Memory B cell (primary cell): Measurements from ENCODE around the gene GRM7.

Experiments used
- ATAC-seq: fragments of 150-1000 bp; cut with Tn5 transposase; 2 replicates; pipeline ENCODE4 v1.10.0; 2021; ENCODE audit warnings: low read depth, mild to moderate bottlenecking, moderate library complexity
- DNase-seq, 2 donors: peaks; one replicate each; pipeline ENCODE4 v3.0.0; 2022; ENCODE audit warnings: low spot score in 2 of 2
- H3K27ac Mint-ChIP-seq: one replicate; pipeline ENCODE4 v1.8.0; 2022; ENCODE audit warnings: mild to moderate bottlenecking, moderate library complexity, mixed read lengths
- H3K27me3 Mint-ChIP-seq: one replicate; pipeline ENCODE4 v1.8.0; 2022; ENCODE audit warnings: mixed read lengths
- H3K36me3 Mint-ChIP-seq: one replicate; pipeline ENCODE4 v1.8.0; 2022; ENCODE audit warnings: mild to moderate bottlenecking, mixed read lengths
- H3K4me1 Mint-ChIP-seq: one replicate; pipeline ENCODE4 v1.8.0; 2022; ENCODE audit warnings: mixed read lengths
- H3K4me3 Mint-ChIP-seq: one replicate; pipeline ENCODE4 v1.8.0; 2022; ENCODE audit warnings: mild to moderate bottlenecking, moderate library complexity, mixed read lengths
- H3K9me3 Mint-ChIP-seq: one replicate; pipeline ENCODE4 v1.8.0; 2022; ENCODE audit warnings: mixed read lengths

Gene GRM7

GRCh38 chr3:7764115-7764514 is 903.2 kb downstream of the GRM7 start:
- ATAC-seq (no peak), DNase-seq (no peak)
- Mint-ChIP-seq H3K36me3 (no peaks in the 10 kb centered on the region), H3K27ac (no peak overlapping the region), H3K9me3 (peaks cover 10% of the 10 kb centered on the region), H3K4me1 (no peaks in the 10 kb centered on the region), H3K27me3 (no peaks in the 10 kb centered on the region), H3K4me3 (no peak overlapping the region)

GRCh38 chr3:7766530-7766929 is 905.6 kb downstream of the GRM7 start:
- DNase-seq (no peak), ATAC-seq (no peak)
- Mint-ChIP-seq H3K4me3 (no peak overlapping the region), H3K4me1 (no peaks in the 10 kb centered on the region), H3K36me3 (no peaks in the 10 kb centered on the region), H3K9me3 (peaks cover 9% of the 10 kb centered on the region), H3K27ac (no peak overlapping the region), H3K27me3 (no peaks in the 10 kb centered on the region)

- Mint-ChIP-seq H3K4me3 (no peak overlapping the region), H3K36me3 (no peaks in the 10 kb centered on the region), H3K4me1 (no peaks in the 10 kb centered on the region), H3K27ac (no peak overlapping the region), H3K9me3 (no peaks in the 10 kb centered on the region), H3K27me3 (no peaks in the 10 kb centered on the region)
- ATAC-seq: no peak
- DNase-seq: no peak
These were observed 918.4 kb downstream of the GRM7 start for GRCh38 chr3:7779331-7779730.

- H3K27ac Mint-ChIP-seq: no peak overlapping the region
- ATAC-seq (no peak), DNase-seq (no peak)
- no peaks in the 10 kb centered on the region for H3K27me3 Mint-ChIP-seq
- H3K4me1 Mint-ChIP-seq: no peaks in the 10 kb centered on the region
- H3K9me3 Mint-ChIP-seq: no peaks in the 10 kb centered on the region
- H3K36me3 Mint-ChIP-seq: no peaks in the 10 kb centered on the region
- H3K4me3 Mint-ChIP-seq: no peak overlapping the region
These were observed 920.5 kb downstream of the GRM7 start for GRCh38 chr3:7781395-7781794.

GRCh38 chr3:7787871-7788828 is 927.2 kb downstream of the GRM7 start:
- Mint-ChIP-seq H3K4me3 (no peak overlapping the region), H3K27me3 (no peaks in the 10 kb centered on the region), H3K36me3 (no peaks in the 10 kb centered on the region), H3K4me1 (no peaks in the 10 kb centered on the region), H3K9me3 (peaks cover 8% of the 10 kb centered on the region), H3K27ac (no peak overlapping the region)
- DNase-seq (no peak), ATAC-seq (no peak)

- no peak for ATAC-seq
- H3K36me3 Mint-ChIP-seq: no peaks in the 10 kb centered on the region
- no peak overlapping the region for H3K4me3 Mint-ChIP-seq
- DNase-seq: no peak
- no peaks in the 10 kb centered on the region for H3K4me1 Mint-ChIP-seq
- no peaks in the 10 kb centered on the region for H3K27me3 Mint-ChIP-seq
- no peak overlapping the region for H3K27ac Mint-ChIP-seq
- H3K9me3 Mint-ChIP-seq: peaks cover 8% of the 10 kb centered on the region
These were observed 928.0 kb downstream of the GRM7 start for GRCh38 chr3:7788881-7789280.

- ATAC-seq (no peak), DNase-seq (no peak)
- Mint-ChIP-seq H3K9me3 (peaks cover 8% of the 10 kb centered on the region), H3K27ac (no peak overlapping the region), H3K36me3 (no peaks in the 10 kb centered on the region), H3K27me3 (no peaks in the 10 kb centered on the region), H3K4me1 (no peaks in the 10 kb centered on the region), H3K4me3 (no peak overlapping the region)
These were observed 928.4 kb downstream of the GRM7 start for GRCh38 chr3:7789324-7789723.

- H3K4me1 Mint-ChIP-seq: no peaks in the 10 kb centered on the region
- ATAC-seq (no peak), DNase-seq (no peak)
- no peaks in the 10 kb centered on the region for H3K27me3 Mint-ChIP-seq
- H3K36me3 Mint-ChIP-seq: no peaks in the 10 kb centered on the region
- no peak overlapping the region for H3K27ac Mint-ChIP-seq
- H3K9me3 Mint-ChIP-seq: peaks cover 8% of the 10 kb centered on the region
- no peak overlapping the region for H3K4me3 Mint-ChIP-seq
These were observed 929.2 kb downstream of the GRM7 start for GRCh38 chr3:7790141-7790540.
